SK-N-SH treated with all-trans-retinoic acid at 6 μM for 48 hours (cell line): ENCODE results near the gene SEMA4D.

Experiments
- ARNTL ChIP-seq: fragments of 450-650 bp; formaldehyde crosslinking; IDR thresholded peaks from 2 replicates; pipeline ENCODE4 v1.5.0; 2020; ENCODE audit warnings: low read depth, mild to moderate bottlenecking, moderate library complexity, borderline replicate concordance
- BACH2 ChIP-seq: fragments of 250-450 bp; sonication (Bioruptor Pico); IDR thresholded peaks from 2 replicates; pipeline ENCODE4 v1.9.0; 2021; ENCODE audit warnings: mild to moderate bottlenecking, borderline replicate concordance
- CSDC2 ChIP-seq: fragments of 250-450 bp; sonication (Bioruptor Pico); IDR thresholded peaks from 2 replicates; pipeline ENCODE4 v1.5.0; 2020; ENCODE audit warnings: mild to moderate bottlenecking, moderate library complexity
- PPARA ChIP-seq: fragments of 250-450 bp; sonication (Bioruptor Pico); IDR thresholded peaks from 2 replicates; pipeline ENCODE4 v1.5.0; 2020; ENCODE audit warnings: mild to moderate bottlenecking, borderline replicate concordance
- RARB ChIP-seq: fragments of 250-450 bp; sonication (Bioruptor Pico); IDR thresholded peaks from 2 replicates; pipeline ENCODE4 v1.8.0; 2021; ENCODE audit warnings: mild to moderate bottlenecking, moderate library complexity
- SNAI2 ChIP-seq: fragments of 250-450 bp; sonication (Bioruptor Pico); IDR thresholded peaks from 2 replicates; pipeline ENCODE4 v1.5.0; 2020; ENCODE audit warnings: mild to moderate bottlenecking, moderate library complexity
- TF ChIP-seq, protein P1 (sequence below): fragments of 250-450 bp; sonication (Bioruptor Pico); IDR thresholded peaks from 2 replicates; pipeline ENCODE4 v1.5.1; 2020; ENCODE audit warnings: low read depth, mild to moderate bottlenecking, moderate library complexity
- TF ChIP-seq, protein P2 (sequence below): fragments of 250-450 bp; sonication (Bioruptor Pico); IDR thresholded peaks from 2 replicates; pipeline ENCODE4 v1.5.0; 2020; ENCODE audit warnings: mild to moderate bottlenecking, moderate library complexity

DNA sequence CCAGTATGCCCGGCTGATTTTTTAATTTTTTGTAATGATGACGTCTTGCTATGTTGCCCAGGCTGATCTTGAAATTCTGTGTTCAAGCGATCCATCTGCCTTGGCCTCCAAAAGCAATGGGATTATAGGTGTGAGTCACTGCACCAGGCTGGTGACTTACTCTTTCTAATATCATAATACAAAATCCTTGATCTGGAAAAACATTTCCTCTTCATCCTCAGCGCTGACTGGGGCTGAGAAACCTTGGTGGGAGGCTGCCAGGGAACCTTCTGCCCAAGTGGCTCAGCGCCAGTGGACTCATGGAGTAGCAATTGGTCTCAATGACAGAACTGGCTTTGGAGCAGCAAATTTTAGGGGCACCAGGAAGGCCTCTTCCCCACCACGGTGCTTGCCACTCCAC, 17.5 kb upstream of the SEMA4D start:
- TF ChIP-seq, protein P1, sequence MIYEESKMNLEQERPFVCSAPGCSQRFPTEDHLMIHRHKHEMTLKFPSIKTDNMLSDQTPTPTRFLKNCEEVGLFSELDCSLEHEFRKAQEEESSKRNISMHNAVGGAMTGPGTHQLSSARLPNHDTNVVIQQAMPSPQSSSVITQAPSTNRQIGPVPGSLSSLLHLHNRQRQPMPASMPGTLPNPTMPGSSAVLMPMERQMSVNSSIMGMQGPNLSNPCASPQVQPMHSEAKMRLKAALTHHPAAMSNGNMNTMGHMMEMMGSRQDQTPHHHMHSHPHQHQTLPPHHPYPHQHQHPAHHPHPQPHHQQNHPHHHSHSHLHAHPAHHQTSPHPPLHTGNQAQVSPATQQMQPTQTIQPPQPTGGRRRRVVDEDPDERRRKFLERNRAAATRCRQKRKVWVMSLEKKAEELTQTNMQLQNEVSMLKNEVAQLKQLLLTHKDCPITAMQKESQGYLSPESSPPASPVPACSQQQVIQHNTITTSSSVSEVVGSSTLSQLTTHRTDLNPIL (CRISPR knock-in tag): no peak
- TF ChIP-seq, protein P2, sequence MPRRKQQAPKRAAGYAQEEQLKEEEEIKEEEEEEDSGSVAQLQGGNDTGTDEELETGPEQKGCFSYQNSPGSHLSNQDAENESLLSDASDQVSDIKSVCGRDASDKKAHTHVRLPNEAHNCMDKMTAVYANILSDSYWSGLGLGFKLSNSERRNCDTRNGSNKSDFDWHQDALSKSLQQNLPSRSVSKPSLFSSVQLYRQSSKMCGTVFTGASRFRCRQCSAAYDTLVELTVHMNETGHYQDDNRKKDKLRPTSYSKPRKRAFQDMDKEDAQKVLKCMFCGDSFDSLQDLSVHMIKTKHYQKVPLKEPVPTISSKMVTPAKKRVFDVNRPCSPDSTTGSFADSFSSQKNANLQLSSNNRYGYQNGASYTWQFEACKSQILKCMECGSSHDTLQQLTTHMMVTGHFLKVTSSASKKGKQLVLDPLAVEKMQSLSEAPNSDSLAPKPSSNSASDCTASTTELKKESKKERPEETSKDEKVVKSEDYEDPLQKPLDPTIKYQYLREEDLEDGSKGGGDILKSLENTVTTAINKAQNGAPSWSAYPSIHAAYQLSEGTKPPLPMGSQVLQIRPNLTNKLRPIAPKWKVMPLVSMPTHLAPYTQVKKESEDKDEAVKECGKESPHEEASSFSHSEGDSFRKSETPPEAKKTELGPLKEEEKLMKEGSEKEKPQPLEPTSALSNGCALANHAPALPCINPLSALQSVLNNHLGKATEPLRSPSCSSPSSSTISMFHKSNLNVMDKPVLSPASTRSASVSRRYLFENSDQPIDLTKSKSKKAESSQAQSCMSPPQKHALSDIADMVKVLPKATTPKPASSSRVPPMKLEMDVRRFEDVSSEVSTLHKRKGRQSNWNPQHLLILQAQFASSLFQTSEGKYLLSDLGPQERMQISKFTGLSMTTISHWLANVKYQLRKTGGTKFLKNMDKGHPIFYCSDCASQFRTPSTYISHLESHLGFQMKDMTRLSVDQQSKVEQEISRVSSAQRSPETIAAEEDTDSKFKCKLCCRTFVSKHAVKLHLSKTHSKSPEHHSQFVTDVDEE (CRISPR knock-in tag): no peak
- TF ChIP-seq SNAI2 (CRISPR knock-in tag): no peak
- TF ChIP-seq RARB: no peak
- no peak for TF ChIP-seq ARNTL (CRISPR knock-in tag)
- TF ChIP-seq BACH2 (CRISPR knock-in tag): no peak
- TF ChIP-seq PPARA (CRISPR knock-in tag): no peak
- TF ChIP-seq CSDC2 (CRISPR knock-in tag): no peak
